ENCODE data around the gene BMP2K.

- no peak for TF ChIP-seq CTCF (IDR thresholded peaks at IDR 0.05)
- TF ChIP-seq POLR2AphosphoS5 (IDR thresholded peaks at IDR 0.05) = no peak
- no peak for TF ChIP-seq EP300 (IDR thresholded peaks at IDR 0.05)
Measured at GRCh38 chr4:78899302-78899701, 123.2 kb downstream of the BMP2K start.
